GM19023 (cell line): Measurements from ENCODE around the gene C6orf163.

Experiments
- ATAC-seq: cut with Tn5 transposase; IDR thresholded peaks from one replicate; pipeline ENCODE4 v1.9.1; 2021; ENCODE audit warnings: mild to moderate bottlenecking, moderate library complexity; ENCODE audit not compliant: unreplicated experiment

Gene C6orf163

DNA sequence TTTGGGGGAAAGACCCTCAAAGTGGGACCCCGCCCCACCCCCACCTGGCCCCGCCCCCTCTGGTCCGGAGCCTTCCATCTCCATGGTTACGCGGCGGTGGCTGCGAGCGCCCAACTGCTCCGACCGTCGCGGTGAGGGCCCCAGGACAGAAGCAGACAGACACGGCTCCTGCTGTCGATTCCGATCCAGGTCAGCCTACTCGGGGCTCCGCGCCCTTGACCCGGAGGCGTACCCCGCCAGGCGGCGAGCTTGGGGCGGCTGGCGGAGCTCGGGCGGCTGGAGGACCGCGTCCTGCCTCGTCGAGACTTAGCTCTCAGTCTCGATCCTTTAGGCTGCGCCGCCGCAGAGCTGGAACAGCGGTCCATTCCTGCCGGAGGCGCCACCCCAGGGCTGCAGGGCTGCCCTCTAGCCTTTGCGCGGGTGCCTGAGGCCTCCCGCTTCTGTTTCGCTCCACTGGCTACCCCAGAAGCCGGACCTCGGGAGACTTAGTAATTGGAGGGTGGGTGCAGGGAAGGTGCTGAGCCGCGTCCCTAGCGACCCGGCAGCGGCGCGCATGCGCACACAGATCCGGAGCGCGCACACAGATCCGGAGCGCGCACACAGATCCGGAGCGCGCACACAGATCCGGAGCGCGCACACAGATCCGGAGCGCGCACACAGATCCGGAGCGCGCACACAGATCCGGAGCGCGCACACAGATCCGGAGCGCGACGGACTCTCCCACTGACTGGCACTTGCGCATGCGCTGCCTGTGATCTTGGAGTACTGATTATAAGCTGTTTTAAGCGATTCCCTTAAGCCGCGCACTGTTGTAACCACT, 63.5 kb downstream of the C6orf163 start, which contains the start of gene CFAP206:
Gene CFAP206, plus strand, starts transcription at position 72 of the 820 bp plus-strand sequence. CDS start 1,868 bp downstream, outside the sequence.
- ATAC-seq = peak; percentile 86

DNA sequence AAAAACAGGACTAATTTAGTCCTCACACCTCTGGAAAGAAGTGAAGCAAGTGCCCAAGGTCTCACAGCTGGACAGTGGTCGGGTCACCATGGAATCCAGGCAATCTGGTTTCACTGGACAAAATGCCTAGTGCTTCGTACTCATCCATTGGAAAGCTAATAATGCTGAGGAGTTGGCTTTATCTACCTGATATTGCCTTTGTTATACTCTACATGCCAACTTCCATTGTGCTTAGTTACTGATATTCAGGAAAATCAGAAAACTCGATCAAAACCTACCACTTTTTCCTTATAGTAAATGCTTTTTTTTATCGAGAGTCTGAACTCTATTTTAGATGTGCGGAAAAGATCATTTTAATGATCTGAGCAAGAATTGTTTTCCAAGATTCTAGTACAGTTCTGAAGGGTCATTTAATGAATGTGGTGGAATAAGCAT, 64.1 kb downstream of the C6orf163 start:
- no peak for ATAC-seq
